GM21528 (cell line): ENCODE measurements around the gene CCDC57.
"Not testable (repeated sequence)": the region's sequence is repeated elsewhere in the genome, so short reads cannot be mapped to it uniquely, and the experiment has no call there.

ENCODE experiments used
- ATAC-seq: cut with Tn5 transposase; IDR thresholded peaks from one replicate; pipeline ENCODE4 v1.9.1; 2021; ENCODE audit warnings: mild to moderate bottlenecking, moderate library complexity; ENCODE audit not compliant: unreplicated experiment, low FRiP score

The CCDC57 gene

GRCh38 chr17:82180776-82181528 lies 31.7 kb downstream of the CCDC57 start:
- ATAC-seq: no peak

GRCh38 chr17:82179946-82180475 lies 32.6 kb downstream of the CCDC57 start:
- no peak for ATAC-seq

- no peak for ATAC-seq
Measured at GRCh38 chr17:82179412-82179811, 33.2 kb downstream of the CCDC57 start.

- no peak for ATAC-seq
Measured at GRCh38 chr17:82178499-82179261, 34.0 kb downstream of the CCDC57 start.

GRCh38 chr17:82177761-82178498 lies 34.7 kb downstream of the CCDC57 start:
- no peak for ATAC-seq

GRCh38 chr17:82177276-82177675 lies 35.4 kb downstream of the CCDC57 start:
- no peak for ATAC-seq

- ATAC-seq: no peak
Measured at GRCh38 chr17:82175951-82176350, 36.7 kb downstream of the CCDC57 start.

GRCh38 chr17:82175201-82175600 lies 37.4 kb downstream of the CCDC57 start:
- ATAC-seq: no peak

- not testable (repeated sequence) for ATAC-seq
Measured at GRCh38 chr17:82174042-82174857, 38.4 kb downstream of the CCDC57 start.

GRCh38 chr17:82173351-82174041 lies 39.1 kb downstream of the CCDC57 start:
- no peak for ATAC-seq

GRCh38 chr17:82172486-82173160 lies 40.0 kb downstream of the CCDC57 start:
- ATAC-seq: no peak

- ATAC-seq: no peak
Measured at GRCh38 chr17:82171750-82172375, 40.8 kb downstream of the CCDC57 start.

GRCh38 chr17:82170412-82170961 lies 42.2 kb downstream of the CCDC57 start:
- ATAC-seq: no peak

- no peak for ATAC-seq
Measured at GRCh38 chr17:82168568-82168967, 44.1 kb downstream of the CCDC57 start.

- no peak for ATAC-seq
Measured at GRCh38 chr17:82167028-82167427, 45.6 kb downstream of the CCDC57 start.

- no peak for ATAC-seq
Measured at GRCh38 chr17:82164853-82165252, 47.8 kb downstream of the CCDC57 start.

GRCh38 chr17:82161216-82161615 lies 51.4 kb downstream of the CCDC57 start:
- no peak for ATAC-seq

GRCh38 chr17:82160075-82160474 lies 52.6 kb downstream of the CCDC57 start:
- no peak for ATAC-seq
